Activated CD4-positive, alpha-beta T cell treated with anti-CD3 and anti-CD28 coated beads, Interleukin-2, Interleukin-4, amounts not matched to agents 100 ng/mL and 50 ng/mL, durations not matched to agents 16 hours and 8 hours (primary cell): ENCODE results near the gene MAPK12.

ENCODE experiments used
- DNase-seq: peaks from one replicate; pipeline ENCODE4 v3.0.0-alpha.2; 2020; ENCODE audit warnings: low spot score

MAPK12 gene

DNA sequence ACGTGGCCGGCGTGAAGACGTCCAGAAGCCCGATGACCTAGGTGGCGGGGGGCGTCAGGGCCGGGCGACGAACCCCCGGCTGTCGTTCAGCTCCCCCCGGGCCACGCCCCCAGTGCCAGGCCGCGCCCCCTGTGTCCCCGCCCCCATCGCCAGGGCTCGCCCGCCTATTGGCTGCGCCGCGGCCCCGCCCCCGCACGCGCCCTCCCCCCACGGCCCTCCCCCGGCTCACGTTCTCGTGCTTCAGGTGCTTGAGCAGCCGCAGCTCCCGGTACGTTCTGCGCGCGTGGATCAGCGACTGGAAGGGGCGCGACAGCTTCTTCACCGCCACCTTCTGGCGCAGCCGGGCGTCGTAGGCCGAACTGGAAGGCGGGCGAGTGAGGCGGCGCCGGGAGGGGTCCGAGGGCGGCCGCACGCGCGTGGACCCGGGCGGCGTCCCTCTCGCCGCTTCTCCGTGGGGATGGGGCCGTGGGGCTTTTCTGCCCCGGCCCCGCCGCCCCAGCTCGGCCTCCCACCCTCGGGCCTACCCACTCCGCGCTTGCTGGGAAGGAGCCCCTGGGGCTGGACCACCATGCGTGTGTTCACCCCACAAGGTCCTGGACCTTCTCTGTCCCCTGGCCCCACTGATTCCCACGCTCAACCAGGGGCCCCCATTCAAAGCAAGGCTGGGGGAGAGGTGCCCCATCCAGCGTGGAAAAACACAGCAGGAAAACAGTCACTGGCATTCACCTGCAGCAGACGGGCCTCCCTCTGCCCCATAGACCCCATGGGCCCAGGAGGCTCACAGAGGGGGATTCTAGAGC is 6.3 kb upstream of the MAPK12 start:
- DNase-seq, result peak; percentile 52

DNA sequence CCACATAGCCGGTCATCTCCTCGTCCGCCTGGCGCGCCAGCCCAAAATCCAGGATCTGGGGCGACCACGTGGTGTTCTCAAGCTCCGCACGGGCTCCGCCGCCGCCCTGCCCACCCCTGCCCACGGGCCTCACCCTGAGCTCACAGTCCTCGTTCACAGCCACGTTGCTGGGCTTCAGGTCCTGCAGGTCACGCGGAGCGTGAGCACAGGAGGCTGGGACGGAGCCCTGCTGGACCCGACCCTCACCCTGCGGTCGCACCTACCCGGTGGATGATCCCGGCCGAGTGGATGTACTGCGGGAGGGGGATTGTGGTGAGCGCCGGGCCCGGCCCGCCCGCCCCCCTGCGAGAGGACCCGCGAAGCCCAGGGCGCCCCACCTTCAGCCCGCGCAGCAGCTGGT is 5.5 kb upstream of the MAPK12 start:
- no peak for DNase-seq

DNA sequence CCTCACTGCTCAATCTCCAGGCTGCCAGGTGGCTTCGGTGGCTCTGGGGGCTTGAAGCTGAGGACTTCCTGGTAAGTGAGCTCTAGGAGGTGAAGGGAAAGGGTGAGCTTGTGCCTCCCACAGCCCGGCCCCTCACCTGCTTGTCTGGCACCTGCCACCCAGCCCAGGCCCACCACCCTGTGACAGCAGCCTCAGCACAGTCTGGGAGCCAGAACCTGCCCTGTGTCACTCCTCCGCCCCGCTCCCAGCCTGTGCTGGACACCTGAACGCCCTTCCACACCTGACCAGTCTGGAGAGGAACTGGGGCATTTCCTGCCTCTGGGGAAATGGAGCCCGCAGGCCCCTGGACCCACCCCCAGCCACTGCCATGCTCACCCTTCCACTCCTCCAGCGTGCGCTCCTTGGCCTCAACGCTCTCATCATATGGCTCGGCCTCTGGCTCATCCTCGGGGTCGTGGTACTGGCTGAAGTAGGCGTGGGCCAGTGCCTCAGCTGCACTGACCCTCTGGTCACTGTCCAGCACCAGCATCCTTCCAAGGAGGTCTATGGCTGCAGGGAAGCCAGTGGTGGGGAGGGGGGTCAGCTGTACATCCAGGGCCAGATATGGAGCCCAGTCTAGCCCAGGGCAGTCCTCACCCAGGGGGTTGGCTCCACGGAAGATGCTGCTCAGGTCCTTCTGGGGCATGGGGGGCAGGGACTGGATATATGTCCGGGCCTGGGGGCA is 3.6 kb upstream of the MAPK12 start:
- no peak for DNase-seq

DNA sequence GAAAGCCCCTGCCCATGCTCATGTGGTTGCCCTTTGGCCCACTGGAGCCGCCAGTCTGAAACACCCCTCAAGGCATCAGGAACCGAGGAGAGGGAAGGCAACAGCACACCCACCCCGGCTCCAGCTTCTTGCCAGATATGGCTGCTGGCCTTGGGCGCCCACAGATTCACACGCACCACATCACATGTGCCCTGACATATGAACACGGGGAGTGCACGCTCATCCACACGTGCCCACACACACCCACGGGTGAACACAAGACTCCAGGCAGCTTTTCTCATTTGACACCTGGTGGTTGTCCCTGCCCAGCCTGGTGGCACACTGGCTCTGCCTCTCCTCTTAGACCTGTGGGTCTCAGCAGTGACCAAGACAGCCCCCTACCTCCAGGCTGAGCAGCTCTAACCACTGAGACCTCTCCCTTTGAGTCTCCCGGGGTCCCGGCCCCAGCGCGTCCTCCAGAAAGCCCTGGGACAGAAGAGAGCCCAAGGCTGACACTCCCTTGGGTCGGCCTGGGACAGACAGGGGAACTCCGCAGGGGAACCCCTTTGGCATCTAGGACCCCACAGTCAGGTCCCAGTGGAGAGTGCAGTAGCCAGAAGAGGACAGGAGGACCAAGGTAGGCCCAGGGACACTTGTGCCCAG is 2.7 kb upstream of the MAPK12 start:
- DNase-seq, result no peak

DNA sequence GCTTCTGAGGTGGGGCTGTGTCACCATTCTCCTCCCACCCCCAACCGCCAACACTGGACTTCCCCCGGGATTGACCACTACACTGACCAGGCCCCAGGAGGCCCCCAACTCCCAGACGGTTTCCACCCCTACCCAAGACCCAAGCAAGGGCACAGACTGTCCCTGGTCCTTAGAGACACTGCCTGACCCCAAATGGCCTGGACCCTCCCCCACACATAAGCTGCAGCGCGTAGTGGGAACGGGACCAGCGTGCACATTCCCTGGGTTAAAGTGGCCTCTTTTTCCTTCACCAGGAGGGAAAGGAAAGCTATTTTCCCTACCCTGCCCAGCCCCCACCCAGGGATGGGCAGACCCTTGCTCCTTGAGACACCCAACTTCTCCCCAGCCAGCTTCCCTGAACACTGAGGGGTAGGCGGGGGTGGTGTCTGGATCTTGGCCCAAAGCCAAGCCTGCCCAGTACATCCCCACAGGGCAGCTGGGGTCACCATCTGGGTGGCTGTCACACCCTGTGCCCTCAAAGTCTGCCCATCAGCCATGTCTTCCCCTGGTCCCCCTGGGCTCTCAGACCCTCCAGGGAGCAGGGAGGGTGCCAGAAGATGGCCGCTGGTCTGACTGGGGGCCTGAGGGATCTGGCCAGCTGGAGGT is 1.6 kb upstream of the MAPK12 start:
- no peak for DNase-seq

DNA sequence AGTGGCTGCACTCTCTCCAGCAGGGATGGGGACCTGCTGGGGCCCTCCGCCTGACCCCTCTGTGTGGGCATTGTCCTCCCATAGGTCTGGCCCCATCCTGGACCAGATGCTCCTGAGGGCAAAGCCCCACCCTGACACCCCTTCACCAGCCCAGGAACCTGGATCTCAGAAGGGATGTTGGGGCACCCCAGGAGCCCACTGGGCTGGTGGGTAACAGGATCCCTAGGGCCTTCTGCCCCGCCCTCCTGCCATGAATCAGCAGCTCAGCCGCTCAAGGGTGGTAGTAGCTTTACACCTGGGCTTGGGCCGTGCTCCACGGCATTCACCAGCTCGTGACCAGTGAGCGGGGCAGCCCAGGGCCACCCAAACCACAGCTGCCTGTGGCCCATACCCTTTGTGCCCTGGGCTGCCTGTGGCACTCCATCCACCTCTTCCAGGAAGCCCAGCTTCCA is 1.0 kb upstream of the MAPK12 start:
- DNase-seq, result no peak

DNA sequence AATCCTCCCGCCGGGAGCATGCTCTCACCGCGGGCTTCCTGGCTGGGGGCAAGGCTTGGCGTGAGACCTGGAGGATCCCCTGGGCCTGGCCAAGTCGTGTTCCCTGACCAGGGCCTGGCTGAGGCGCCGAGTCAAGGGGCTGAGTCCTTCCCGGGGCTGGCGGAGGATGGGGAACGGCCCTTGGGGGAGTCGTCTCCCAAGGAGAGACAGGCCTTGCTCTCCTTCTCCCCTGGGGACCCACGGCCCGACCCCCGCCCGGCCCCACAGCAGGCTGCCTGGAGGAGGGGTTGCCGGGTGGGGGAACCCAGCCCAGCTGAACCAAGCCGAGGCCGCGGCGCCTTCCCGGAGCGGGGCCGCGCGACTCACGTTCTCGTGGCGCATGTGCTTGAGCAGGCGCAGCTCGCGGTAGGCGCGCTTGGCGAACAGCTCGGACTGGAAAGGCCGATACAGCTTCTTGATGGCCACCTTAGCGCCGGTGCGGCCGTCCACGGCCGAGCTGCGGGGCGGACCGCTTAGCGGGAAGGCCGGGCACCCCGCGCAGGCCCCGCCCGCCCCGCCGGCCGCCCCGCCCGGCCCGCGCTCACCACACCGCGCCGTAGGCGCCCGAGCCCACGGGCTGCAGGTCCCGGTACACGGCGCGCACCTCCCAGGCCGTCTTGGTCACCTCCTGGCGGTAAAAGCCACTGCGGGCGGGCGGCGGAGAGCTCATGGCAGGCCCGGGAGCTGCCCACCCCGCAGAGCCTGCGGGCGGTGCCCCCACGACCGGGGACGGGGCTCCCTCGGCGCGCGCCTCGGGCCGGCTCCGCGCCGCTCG is 475 bp downstream of the MAPK12 start:
- peak; percentile 41 for DNase-seq

DNA sequence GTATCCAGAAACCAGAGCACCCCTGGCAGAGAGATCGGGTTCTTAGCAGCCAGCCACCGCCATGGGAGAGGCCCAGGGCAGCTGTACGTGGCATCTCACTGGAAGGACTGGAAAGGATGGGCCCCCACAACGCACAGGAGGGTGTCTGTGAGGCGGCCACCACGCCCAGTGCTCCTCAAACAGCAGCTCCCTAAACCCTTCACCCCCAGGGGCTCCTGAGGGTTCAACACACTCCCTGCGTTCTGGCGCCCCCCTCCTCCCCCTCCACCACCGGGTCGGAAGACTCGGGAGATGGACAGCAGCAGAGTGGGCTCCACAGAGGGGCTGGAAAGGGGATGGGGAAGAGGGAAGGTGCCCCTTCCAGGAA is 1.1 kb downstream of the MAPK12 start:
- no peak for DNase-seq

DNA sequence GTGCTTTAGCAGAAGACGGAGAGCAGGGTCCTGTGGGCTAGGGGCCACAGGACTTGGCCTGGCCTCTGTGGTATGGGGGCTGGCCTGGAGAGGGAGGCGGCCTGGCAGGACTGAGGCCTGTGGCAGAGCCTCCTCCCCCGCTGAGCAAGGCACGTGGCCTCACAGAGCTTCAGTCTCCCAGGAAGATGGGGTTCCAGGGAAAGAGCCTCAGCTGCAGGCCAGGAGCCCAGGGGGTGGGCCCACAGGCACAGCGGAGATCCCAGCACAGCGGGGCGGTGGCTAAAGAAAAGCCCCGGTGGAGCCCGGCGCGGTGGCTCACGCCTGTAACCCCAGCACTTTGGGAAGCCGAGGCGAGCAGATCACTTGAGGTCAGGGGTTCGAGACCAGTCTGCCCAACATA is 2.2 kb downstream of the MAPK12 start:
- no peak for DNase-seq

DNA sequence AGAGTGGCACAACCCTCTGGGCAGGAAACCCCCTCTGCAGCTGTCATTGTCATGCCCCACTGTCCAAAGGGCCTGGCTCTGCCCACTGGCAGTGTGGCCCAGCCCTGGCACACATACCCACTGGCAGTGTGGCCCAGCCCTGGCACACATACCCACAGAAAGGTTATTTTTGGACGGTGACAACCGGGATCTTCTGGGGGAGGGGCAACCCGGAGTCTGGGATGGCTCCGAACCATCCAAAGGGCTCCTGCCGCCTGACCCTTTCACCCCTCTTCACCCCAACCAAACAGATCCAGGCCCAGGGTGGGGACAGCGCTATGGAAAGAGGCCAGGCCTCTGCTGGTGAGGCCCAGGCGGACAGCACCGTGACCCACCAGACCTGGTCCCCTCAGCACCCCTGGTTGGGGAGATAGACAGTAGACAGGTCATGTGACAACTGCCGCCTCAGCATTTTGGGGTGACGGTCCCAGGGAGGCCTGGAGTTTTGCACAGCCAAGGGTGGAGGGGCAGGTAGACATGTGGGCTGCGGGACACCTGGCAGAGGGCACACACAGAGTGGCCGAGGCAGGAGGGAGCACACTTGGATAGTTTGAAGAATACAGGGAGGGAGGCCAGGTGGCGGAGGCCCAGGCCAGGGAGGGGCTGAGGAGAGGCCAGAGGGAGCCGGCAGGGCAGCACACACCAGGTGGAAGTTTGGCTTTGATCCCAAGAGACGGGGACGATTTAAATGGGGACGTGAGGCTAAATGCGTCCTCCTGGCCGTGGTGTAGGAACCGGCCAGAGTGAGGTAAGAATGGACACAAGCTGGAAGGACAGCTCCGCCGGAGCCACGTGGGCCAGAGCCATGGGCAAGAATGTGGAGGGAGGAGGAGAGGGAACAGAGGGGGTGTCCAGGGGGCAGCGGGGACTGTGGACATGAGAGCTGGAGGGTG is 2.9 kb downstream of the MAPK12 start:
- no peak for DNase-seq

DNA sequence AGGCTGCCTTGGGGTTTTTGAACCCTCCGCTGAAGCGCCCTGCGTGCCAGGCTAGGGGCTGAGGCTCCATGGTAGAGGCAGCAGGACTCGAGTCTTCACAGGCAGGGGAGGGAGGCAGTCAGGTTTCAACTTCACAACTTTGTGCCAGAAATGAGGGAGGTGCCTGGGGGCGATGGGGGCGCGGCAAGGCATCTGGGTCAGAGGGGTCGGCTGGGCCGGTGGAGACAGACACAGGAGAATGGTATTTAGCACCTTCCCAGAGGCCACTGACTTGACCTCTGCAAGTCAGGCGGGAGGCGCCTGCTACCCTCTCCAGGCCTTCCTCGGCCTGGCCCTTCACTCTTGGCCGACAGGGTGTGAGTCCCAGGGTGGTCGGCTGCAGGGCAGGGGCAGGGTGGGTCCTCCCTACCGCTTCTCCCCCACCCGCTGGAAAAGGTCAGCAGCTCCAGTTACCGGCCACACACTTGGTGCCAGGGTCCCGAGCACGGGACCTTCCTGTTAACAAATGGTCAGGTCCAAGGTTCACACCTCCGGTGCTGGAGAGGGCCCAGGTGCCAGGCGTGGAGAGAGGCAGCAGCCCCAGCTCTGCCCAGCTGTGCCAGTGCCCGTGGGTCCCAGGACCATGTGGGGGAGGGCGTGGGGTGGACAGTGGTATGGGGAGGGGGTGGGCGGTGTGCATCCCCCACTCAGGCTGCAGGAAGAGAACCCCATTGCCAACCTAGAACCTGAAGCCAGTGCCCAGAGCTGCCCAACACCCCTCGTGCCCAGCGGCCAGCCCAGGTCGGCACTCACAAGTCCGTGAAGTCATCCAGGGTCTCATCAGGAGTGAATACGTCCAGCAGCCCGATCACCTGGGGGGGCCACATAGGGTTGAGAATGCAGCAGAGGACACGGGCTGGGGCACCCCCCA is 3.8 kb downstream of the MAPK12 start:
- DNase-seq, result no peak

DNA sequence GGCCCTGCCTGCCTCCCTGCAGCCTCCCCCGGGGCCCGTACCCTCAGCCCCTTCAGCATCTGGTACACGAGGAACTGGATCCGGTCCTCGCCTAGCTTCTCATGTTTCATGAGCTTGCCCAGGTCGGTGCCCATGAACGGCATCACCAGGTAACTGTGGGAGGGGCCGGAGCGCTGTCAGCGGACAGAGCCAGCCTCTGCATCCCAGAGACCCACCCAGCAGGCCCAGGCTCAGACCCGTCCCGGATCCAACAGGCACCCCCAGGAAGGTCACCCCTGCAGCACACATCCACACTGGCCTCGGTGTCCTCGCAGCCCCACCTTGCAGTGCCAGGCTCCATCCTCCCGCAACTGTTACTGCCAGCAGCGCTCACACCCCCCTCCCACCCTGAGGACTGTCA is 4.4 kb downstream of the MAPK12 start:
- DNase-seq, result no peak

DNA sequence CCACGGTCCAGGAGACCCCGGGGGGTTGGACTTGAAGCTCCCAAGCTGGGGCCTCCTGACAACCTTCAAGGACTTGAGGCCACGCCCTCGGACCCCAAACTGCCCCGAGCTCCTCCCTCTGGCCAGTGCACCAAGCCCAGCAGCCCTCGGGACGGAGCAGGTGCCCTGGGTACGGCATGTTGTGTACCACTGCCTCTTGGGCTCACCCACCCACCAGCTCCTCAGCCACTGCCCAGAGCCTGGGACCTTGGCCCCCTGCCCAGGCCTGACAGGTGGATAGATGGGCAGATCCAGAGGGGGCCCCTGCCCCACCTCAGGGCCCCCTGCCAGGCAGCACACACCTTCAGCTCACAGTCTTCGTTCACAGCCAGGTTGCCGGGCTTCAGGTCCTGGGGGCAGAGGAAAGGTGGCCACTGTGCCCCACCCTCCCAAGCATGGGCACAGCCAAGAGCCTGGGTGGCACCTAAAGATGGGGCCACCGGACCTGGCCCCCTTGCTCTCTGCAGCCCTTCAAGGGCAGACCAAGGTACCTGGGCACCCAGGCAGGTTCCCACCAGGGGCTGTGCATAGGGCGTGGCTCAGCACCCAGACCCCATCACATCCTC is 5.1 kb downstream of the MAPK12 start:
- DNase-seq, result no peak

DNA sequence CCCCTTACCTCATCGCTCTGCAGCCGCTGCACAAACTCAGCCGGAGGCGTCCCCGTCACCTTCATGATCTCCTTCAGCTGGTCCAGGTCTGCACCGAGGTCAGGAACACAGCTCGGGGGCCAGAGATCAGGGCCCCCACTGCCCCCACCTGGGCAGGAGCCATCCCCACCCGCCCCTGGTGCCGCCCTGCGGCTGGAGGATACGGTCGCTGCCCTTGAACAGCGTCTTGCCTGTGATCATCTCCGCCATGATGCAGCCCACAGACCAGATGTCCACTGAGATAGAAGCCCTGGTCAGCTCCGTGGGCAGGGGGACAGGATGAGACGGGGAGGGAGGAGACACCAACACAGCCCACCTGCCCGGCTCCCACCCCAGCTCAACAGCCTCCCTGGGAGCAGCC is 5.9 kb downstream of the MAPK12 start:
- no peak for DNase-seq

DNA sequence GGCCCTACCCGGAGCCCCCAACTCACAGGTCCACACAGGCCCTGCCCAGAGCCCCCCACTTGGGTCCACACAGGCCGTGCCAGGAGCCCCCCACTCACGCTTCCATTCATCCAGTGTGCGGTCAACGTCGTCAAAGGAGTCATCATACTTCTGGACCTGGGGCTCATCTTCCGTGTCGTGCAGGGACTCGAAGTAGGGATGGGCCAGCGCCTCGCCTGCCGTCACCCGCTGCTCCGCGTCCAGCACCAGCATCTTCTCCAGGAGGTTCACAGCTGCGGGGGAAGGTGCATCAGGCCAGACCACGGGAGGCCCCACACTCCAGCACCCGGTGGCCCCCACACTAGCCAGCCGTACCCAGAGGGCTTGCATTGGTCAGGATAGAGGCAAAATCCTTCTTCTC is 6.4 kb downstream of the MAPK12 start:
- no peak for DNase-seq

DNA sequence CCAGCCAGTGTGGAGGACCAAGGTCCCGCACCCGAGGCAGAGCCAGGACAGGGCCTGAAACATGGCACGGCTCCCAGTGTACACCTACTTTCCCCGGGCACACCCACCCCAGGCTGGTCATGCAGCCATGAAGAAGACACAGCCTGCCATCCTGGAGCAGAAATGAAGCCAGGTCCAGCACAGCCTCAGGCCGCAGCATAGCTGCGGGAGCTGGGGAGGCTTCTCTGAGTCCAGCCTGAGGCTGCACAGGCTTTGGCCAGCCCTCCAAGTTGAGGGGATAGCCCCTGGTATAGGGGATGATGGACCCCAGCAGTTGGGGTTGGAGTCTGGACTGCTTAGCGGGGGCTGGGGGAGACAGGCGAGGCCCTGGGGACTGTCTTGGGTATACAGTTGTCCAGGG is 7.5 kb downstream of the MAPK12 start:
- no peak for DNase-seq

DNA sequence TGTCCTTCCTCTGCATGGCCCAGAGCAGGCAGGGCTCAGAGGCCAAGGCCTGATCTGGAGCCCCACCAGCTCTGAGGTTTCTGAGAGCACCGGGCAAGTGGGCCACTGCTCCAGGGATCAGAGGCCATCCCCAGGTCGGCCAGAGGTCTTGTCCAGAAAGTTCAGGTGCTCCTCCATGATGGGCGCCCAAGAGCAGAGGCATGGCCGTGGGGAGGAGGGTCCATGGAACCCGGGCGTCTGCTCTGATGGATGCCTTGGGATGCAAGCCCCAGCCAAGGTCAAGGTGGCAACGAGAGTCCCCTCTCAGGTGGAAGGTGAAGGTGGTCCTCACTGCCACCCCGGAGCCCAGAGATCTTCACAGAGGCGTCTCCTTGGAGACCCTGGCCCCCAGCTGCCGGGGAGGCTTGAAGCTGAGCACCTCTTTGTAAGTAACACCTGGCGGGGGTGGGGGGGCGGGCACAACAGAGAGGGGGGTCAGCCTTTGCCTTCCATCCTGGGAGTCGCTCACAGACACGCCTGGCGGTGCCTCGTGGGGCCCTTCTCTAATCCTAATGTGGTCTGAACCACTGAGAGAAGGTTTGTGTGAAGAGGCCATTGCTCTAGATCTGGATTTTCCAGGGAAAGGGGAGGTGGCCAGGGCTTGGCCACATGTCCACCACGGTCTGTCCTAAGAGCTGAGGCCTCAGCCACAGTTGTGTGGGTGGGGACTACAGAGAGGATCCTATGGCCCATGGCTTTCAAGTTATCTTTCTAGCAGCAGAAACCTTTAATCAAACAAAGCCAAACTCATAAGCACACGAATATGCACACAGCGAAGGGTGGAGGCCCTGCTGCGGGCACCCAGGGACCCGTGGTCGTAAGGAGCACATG is 8.2 kb downstream of the MAPK12 start:
- no peak for DNase-seq
